GM15510 (cell line): ENCODE data around the gene RAP1A.

Experiments used
- POLR2A ChIP-seq: IDR thresholded peaks from 3 replicates; pipeline ENCODE4 v1.6.1; 2011; ENCODE audit warnings: borderline replicate concordance; ENCODE audit not compliant: insufficient read length; ENCODE audit errors: extremely low read depth

RAP1A gene

DNA sequence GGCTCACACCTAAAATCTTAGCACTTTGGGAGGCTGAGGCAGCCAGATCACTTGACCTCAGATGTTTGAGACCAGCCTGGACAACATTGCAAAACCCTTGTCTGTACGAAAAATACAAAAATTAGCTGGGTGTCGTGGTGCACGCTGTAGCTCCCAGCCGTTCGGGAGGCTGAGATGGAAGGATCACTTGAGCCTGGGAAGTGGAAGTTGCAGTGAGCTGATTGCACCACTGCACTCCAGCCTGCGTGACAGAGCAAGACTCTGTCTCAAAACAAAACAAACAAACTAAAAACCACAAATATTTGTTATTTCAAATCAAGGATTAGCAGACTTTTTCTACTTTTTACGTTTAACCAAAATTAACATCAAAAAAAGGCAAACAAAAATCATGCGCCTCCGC is 88.3 kb downstream of the RAP1A start:
- TF ChIP-seq POLR2A = no peak

DNA sequence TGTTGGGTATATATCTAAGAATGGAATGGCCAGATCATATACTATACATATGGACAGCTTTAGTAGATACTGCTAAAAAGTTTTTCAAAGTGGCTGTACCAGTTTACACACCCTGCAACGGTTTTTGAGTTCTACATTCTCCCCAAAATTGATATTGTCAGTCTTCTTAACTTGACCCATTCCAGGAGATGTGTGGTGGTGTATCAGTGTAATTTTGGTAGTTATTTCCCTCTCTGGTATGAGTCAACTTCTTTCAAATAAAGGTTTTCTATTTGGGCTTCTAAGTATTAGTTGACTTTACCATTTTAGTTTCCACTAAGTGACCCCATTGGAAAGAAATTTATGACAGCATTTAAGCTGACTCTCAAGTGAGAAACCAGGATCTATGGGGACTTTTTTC is 90.4 kb downstream of the RAP1A start:
- TF ChIP-seq POLR2A = no peak

DNA sequence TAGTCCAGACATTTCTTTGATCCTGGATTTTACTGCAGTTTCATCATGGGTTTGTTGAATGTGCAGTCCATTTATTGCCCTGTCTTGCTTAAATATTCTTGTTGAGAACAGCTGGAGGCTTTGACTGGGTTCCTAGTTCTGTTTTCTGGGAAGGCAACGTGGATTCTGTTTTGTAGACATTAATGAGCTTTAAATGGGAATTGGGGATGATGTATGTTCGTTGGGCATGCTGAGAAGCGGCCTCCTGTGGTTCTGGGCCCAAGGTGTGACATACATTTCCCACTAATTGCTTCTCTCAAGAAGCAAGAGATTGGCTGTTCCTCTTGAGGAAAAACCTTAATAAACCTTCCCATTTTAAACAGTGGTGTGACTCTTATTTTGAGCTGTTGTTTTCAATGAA is 96.7 kb downstream of the RAP1A start:
- TF ChIP-seq POLR2A = no peak

DNA sequence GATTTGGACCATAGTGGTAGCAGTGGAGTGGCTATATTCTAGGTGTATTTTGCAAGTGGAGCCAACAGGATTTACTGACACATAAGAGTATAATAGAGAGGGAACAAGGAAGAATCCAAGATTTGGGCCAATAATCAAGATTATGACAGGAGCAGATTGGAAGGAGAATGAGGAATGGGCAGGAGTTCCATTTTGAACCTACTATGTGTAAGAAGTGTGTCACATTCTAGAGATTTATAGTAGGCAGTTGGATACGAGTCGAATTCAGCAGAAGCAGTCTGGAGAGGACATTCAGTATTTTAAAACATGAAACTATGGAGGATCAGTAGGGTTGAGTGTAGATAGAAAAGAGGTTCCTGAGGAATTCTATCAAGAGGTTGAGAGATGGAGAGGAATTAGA is 97.9 kb downstream of the RAP1A start:
- no peak for TF ChIP-seq POLR2A

DNA sequence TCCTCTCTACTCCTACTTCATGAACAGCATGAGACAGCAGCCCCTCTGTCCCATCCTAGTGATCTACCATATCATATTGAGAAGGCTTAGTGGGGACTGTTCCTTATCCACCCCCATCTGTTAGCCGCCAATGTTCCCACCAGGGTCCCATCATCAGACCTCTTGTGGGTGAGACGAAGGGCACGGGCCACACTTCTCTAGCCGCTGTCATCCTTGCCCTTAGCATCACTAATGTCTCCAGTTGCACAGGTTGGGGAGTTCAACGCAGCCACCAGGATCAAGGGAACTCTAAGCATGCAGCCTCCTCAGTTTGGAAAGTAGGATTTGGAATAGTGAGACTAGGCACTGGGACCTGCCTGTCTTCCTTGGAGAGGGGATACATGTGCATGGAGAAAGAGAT is 99.5 kb downstream of the RAP1A start:
- no peak for TF ChIP-seq POLR2A

DNA sequence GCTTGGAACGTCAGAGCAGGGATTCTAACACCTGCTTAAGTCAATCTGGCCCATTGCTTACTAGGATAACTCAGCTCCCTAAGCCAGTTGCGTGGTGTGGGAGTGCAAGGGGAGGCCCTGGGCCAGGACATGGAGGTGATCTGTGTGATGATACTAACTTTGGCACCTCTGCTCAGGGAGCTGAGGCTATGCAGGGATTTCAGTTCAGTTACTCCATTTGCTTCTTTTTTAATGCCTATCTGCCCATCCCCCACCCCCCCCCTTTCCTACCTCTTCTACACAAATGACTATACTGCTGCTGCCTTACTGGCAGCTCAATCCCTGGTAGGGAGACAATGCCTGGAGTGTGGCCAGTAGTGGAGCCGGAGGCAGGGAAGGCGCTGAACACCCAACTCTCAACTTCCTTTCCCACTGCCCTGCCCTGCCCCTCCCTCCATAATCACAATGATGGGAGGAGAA is 100.1 kb downstream of the RAP1A start:
- no peak for TF ChIP-seq POLR2A

DNA sequence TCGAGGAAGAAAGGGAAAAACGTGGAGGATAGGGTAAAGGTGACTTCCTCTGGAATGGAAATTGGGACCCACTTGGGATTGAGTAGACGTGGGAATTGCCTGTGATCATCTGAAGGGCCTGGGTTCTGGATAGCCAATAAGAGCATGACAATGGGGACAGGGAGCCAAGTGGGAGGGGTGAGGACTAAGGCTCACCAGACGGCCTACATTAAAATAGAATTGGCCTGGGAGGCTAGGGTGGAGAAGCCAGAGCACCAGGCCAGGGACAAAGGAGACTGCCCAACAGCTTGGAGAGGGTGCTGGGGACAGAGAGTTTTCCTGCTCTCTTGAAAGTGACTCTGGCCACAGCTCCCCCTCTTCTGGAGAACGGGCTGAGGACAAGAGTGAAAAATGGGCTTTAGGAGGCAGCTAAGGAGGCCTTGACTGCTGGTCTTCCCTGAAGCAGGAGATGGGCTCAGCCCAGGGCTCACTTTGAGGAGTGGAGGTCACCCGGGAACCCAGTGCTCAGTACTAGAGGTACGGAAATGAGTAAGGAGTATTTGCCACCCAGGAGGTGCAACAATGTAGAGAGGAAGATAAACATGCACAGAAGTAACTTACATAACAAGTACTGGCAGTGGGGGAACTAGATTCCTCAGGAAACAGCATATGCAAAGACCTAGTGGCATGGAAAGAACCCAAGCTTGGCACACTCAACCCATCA is 100.8 kb downstream of the RAP1A start:
- TF ChIP-seq POLR2A = no peak

DNA sequence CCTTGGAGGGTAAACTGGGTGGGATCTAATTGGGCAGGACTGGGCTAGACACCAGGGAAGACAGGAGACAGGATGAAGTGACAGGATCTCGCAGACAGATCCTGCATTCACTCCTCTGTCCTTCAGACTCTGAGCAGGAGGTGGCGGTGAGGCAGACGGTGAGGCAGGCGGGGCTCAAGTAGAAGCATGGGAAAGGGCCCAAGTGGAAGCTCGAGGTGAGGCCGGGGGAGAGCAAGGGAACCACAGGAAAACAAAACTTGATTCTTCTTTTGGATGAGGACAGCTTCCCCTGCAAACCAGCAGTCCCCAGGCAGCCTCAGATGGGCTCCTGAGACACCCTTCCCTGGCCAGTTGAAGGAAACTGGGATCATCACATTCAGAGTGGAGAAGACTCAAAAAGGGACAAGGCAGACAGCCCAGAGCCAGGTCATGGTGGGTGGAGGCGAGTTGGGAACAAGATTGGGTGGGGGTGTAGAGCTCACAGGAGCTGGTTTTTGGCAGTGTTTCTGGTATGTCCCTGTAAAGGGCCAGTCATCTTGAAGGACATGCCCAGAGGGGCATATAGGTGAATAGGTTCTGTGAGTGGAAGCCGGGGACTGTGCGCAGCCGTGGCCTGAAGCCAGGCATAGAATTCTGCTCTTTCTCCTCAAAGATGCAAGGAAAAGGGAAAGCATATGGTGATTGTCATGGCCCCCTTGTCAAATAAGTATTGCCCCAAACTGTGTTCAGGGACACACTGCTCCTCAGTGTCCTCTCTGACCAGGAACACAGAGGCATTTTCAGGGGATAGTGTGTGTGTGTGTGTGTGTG is 101.6 kb downstream of the RAP1A start:
- no peak for TF ChIP-seq POLR2A

DNA sequence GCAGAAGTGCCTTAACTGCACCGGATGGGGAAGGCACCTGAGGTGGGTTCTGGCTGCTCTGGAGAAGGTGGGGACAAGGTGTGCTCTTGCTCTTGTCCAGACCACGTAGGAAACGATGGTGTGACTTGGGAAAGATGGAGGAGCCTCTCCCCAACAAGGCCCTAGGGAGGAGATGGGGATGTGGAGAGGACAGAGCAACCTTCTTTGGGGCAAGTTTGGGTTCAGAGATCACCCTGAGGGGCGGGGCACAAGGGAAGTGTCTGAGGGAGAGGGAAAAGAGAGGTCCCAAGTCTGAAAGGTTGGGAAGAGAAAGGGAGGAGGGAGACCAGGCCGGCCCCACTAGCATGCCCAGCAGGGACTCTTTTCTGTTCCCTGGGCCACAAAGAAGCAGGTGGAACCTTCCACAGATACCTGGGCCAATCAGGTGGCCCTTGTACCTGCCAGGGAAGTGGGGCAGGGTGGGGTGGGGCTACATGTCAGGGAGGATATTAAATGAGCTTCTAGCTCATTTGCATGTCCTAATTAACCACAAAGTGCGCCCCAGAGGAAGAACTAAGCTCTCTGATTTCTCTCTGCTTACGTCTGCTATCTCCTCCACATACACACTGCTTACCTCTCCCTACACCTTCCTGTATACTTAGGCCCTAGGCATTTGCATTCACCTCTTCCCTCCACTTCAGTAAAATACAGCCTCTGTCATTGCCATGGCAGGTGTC is 103.7 kb downstream of the RAP1A start:
- TF ChIP-seq POLR2A = no peak

DNA sequence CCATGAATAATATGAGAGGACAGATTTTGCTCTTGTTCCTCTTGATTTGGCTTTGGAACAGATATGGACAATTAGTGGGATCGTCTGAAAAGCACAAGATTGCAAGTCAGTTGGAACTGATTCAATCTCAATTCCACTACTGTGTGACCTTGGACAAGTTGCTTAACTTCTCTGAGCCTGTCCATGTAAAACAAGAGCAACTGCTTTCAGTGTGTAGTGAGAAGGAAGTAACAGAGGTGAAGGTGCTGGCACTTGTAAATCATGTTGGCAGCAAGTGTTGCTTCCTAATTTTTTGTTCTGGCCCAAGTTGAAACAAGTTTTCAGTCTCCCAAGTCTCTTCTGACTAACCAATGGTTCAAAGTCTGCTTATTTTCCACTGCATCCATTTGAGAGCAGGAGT is 104.3 kb downstream of the RAP1A start:
- TF ChIP-seq POLR2A = no peak

DNA sequence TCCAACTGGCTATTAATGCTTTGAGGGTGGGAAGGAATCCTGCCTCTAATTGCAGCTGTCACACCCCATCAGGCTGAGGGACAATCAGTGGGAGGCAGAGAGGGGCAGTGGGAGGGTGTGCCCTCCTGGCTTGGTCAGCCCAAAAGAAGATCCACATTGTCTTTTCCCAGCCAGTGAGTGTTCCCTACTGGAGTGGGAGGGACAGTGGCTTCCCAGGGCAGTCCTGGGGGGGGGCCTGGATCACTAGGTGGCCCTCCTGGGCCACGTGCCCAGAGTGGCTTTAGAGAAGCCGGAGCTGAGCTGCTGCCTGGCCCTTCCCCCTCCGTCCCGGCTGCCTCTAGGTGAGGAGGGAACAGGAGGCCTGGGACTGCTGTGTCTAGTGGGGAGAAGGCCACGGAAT is 105.6 kb downstream of the RAP1A start:
- TF ChIP-seq POLR2A = no peak

DNA sequence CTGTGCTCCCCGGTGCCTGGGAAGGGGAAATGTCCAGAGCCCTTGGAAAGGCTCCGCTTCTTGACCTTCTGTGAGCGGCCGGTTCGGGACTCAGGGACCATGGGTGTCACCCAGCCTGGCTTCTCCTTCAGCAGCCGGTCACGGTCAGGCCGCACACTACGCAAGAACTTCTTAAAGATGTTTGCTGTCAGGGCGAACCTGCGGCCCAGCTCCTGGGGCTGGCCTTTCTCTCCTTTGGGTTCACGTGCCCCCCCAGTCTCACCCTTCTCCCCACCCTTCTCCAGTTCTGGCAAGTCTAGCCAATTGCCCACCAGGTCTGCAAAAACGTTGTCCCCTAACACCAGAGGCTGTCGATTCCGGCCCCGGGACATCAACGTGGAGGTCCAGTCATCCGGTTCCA is 107.5 kb downstream of the RAP1A start:
- TF ChIP-seq POLR2A = no peak

DNA sequence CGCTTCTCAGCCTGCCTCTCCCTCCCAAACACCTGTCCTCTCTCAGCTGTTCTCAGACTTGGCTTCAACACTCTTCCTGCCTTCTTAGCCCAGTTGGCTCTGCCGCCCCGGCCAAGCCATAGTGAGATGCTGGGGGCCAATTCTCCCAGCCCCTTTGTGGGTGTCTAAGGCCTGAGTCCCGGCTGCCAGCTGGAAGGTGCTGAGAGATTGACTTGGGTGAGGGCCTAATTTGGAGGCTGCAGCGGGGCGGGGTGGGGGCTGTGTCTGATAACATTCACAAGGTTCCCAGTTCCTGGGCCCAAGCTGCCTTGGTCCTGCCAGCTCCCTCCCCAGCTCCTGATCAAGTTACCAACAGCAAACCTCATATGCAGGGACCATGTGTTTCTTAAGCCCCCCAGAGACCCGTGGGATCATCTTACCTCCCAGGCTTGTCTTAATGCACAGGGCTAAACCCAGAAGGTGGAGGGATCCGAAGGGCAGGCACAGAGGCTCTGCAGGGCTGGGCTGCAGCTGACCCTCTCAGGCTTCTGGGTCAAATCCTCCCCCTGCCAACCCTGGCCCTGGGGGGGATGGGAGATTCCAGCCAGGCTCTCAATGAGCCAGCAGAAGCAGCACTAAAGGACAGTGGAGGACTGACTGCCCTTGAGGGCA is 109.8 kb downstream of the RAP1A start:
- no peak for TF ChIP-seq POLR2A

DNA sequence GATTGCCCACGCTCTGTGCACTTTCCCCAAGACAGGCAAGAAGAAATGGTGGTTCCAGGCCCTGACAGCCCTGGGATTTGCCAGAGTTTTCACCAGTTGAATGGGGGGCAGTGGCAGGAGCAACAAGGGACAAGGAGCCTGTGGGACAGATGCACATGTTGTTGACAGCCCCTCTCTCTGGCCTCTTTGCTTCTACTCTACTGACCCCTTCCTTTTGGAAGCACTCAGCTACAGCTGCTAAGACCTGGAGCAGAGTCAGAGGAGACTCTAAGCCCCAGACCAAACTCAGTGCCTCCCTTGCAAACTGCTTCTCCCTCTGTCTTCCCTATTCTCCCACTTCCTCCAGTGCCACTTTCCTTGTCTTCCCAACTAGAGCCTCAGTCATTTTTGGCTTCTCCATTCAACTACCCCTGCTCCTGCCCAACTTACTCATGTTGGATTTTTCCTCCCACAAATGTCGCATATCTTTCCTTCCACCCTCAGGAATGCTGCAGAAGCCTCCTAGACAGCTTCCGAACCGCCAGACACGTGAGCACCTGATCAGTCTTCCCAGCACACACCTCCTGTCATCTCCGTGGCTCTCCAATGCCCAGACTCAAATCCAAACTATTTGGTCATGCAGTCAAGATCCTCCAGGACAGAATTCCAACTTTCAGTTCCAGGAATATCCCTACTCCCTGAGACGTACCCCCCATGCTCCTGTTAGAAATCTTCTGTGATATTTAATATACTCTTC is 110.5 kb downstream of the RAP1A start:
- TF ChIP-seq POLR2A = no peak

DNA sequence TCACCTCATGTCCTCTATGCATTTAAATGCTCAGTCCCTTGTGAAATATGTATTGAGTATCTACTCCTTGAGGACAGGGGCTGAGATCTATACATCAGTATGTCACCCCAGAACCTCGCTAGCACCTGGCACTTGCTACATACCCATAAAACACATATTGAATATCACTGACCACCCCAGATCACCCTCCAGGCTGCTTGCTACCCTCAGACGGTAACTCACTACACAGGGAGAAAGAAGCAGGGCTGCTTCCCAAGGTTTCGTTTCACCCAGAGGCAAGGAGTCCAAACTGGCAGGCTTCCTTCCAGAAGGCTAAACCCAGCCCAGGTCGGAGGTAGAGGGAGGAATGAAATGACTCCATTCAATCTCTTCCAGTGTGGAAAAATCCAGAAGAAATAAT is 111.1 kb downstream of the RAP1A start:
- no peak for TF ChIP-seq POLR2A

DNA sequence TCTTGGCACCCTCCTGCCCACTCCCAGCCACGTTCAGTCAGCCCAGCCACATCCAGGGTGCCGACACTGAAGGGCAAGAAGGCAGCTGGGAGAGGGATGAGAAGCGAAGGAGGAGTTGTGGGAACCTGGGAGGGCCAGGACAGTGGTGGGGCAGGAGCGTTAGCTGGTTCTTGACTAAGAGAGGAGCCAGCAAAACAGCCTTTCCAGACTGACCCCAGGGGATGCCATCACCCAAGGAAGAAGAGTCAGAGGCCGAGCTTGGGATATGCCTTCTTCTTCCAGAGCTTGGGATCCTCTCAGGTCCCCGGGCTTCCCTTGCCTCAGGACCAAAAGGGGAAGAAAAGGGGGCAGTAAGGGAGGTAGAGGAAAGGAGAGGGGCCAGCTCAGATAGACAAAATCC is 112.4 kb downstream of the RAP1A start:
- no peak for TF ChIP-seq POLR2A
